DND-41 (cell line): ENCODE measurements around the gene SCMH1.

ENCODE experiments used
- ATAC-seq: fragments of 200-7000 bp; cut with Tn5 transposase; 3 replicates; pipeline ENCODE4 v1.9.1; 2021; ENCODE audit warnings: low read depth; ENCODE audit not compliant: insufficient read depth
- DNase-seq: peaks from one replicate; pipeline ENCODE4 v3.0.0-alpha.2; 2020
- H2AFZ ChIP-seq: 2 replicates; pipeline ENCODE4 v1.6.0; 2012; ENCODE audit warnings: low read depth, low read length
- H3K27ac ChIP-seq: 2 replicates; pipeline ENCODE4 v1.5.1; 2012; ENCODE audit warnings: low read length, inconsistent platforms
- H3K27me3 ChIP-seq: fragments of 200-600 bp; sonication (generic); 2 replicates; pipeline ENCODE4 v1.6.0; 2012; ENCODE audit warnings: low read length, mild to moderate bottlenecking, inconsistent platforms; ENCODE audit not compliant: insufficient read depth, poor library complexity
- H3K36me3 ChIP-seq: 2 replicates; pipeline ENCODE4 v1.5.1; 2012; ENCODE audit warnings: low read length, inconsistent platforms; ENCODE audit not compliant: insufficient read depth
- H3K4me1 ChIP-seq: 2 replicates; pipeline ENCODE4 v1.5.1; 2012; ENCODE audit warnings: mild to moderate bottlenecking, low read length; ENCODE audit not compliant: insufficient read depth
- H3K4me2 ChIP-seq: 2 replicates; pipeline ENCODE4 v1.6.0; 2012; ENCODE audit warnings: mild to moderate bottlenecking, moderate library complexity, low read length, inconsistent platforms; ENCODE audit not compliant: insufficient read depth
- H3K4me3 ChIP-seq, 2 experiments: fragments of 200-600 bp in 1 of 2; shearing (Covaris generic) in 1 of 2; 2 replicates each; pipeline ENCODE4 v1.5.1; 2012 to 2016; ENCODE audit warnings: inconsistent platforms in 2 of 2, low read length in 2 of 2, mild to moderate bottlenecking in 2 of 2, low read depth in 1 of 2, moderate library complexity in 1 of 2
- H3K79me2 ChIP-seq: 2 replicates; pipeline ENCODE4 v1.6.0; 2012; ENCODE audit warnings: low read length, inconsistent platforms; ENCODE audit not compliant: insufficient read depth
- H3K9ac ChIP-seq: 2 replicates; pipeline ENCODE4 v1.6.0; 2012; ENCODE audit warnings: low read depth, mild to moderate bottlenecking, inconsistent platforms, low read length, moderate library complexity
- H3K9me3 ChIP-seq: 2 replicates; pipeline ENCODE4 v1.5.1; 2012; ENCODE audit warnings: low read length, moderate library complexity, mild to moderate bottlenecking, inconsistent platforms; ENCODE audit not compliant: insufficient read depth, severe bottlenecking
- H4K20me1 ChIP-seq: 2 replicates; pipeline ENCODE4 v1.6.0; 2012; ENCODE audit warnings: low read length; ENCODE audit not compliant: insufficient read depth
- EZH2 ChIP-seq: IDR thresholded peaks from 3 replicates; pipeline ENCODE4 v1.6.1; 2012; ENCODE audit warnings: borderline replicate concordance, low read depth, mild to moderate bottlenecking, moderate library complexity, low read length, inconsistent platforms; ENCODE audit not compliant: severe bottlenecking
- TF ChIP-seq, protein P1 (sequence below): IDR thresholded peaks from 2 replicates; pipeline ENCODE4 v1.5.1; 2012; ENCODE audit warnings: borderline replicate concordance, low read length, moderate library complexity, mild to moderate bottlenecking; ENCODE audit not compliant: poor library complexity, severe bottlenecking; ENCODE audit errors: extremely low read depth

The SCMH1 gene

DNA sequence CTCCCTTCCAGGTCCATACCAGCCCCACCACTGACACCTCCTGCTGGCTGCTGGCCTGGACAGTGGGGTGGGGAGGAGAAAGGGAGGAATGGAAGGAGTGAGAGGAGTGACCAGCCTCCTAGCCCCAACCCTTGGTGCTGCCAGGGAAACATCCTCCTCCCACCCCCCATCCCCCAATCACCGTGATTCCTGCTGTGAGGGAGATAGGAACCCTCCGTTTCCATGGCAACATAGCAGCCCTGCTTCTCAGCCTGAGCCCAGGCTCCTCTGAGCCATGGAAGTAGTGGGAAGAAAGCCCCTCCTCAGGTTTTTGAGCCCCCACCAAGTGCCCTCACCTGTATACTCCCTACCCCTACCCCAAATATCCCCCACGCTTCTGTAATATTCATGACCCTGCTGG lies 44.4 kb upstream of the SCMH1 start:
- Histone ChIP-seq H2AFZ (no peak overlapping the region), H3K27ac (no peak overlapping the region), H3K36me3 (no peaks in the 10 kb centered on the region), H3K27me3 (peaks cover 53% of the 10 kb centered on the region), H4K20me1 (no peaks in the 10 kb centered on the region), H3K79me2 (no peaks in the 10 kb centered on the region), H3K9me3 (no peaks in the 10 kb centered on the region), H3K4me3 (no peak overlapping the region), H3K9ac (no peak overlapping the region), H3K4me1 (no peaks in the 10 kb centered on the region), H3K4me2 (no peak overlapping the region)
- ATAC-seq, result no peak
- TF ChIP-seq, protein P1, sequence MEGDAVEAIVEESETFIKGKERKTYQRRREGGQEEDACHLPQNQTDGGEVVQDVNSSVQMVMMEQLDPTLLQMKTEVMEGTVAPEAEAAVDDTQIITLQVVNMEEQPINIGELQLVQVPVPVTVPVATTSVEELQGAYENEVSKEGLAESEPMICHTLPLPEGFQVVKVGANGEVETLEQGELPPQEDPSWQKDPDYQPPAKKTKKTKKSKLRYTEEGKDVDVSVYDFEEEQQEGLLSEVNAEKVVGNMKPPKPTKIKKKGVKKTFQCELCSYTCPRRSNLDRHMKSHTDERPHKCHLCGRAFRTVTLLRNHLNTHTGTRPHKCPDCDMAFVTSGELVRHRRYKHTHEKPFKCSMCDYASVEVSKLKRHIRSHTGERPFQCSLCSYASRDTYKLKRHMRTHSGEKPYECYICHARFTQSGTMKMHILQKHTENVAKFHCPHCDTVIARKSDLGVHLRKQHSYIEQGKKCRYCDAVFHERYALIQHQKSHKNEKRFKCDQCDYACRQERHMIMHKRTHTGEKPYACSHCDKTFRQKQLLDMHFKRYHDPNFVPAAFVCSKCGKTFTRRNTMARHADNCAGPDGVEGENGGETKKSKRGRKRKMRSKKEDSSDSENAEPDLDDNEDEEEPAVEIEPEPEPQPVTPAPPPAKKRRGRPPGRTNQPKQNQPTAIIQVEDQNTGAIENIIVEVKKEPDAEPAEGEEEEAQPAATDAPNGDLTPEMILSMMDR, result no peak
- TF ChIP-seq EZH2, result no peak
- no peak for DNase-seq

DNA sequence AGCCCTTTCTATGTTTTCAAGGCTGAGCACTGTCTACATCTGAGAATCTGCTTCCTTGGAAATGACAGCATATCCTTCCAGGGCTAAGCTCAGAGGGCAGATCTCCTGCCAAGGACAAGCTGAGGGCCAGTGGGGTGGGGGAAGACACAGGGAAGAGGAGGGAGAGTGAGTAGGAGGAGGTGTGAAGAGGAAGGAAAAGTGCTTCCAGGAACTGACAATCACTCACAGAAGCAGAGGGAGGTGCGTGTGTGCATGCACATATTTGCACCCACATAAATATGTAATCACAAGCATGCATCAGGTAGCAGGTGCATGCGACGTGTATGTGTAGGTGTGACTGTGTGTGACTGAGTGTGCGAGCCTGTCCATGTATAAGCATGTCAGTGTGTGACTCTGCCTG lies 43.7 kb upstream of the SCMH1 start:
- Histone ChIP-seq H3K9ac (no peak overlapping the region), H3K4me2 (no peak overlapping the region), H3K9me3 (no peaks in the 10 kb centered on the region), H4K20me1 (no peaks in the 10 kb centered on the region), H3K36me3 (no peaks in the 10 kb centered on the region), H3K79me2 (no peaks in the 10 kb centered on the region), H3K27ac (no peak overlapping the region), H3K27me3 (peaks cover 54% of the 10 kb centered on the region), H2AFZ (no peak overlapping the region), H3K4me1 (no peaks in the 10 kb centered on the region), H3K4me3 (no peak overlapping the region)
- no peak for TF ChIP-seq EZH2
- TF ChIP-seq, protein P1, result no peak
- no peak for ATAC-seq
- DNase-seq, result no peak

DNA sequence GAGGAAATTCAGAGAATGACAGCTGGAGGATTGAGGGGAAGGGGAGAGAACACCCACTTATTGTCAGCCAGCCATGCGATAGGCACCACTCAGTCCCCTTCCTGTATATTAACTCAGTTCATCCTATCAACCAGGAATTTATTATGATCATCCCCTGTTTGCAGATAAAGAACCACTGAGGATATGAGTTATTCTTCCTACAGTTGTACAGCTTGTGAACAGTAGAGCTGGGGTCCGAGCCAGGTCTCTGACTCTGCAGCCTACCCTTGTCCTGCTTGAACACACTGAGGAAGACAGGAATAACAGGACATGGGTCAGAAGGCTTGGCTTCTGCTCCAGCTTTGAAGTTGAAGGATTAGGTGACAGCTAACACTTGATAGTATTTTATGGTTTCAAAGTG lies 42.0 kb upstream of the SCMH1 start:
- H4K20me1 ChIP-seq, result no peaks in the 10 kb centered on the region; the same call in 1 of the 2 replicates
- H3K9ac ChIP-seq, result no peak overlapping the region
- no peaks in the 10 kb centered on the region for H3K4me1 ChIP-seq
- no peaks in the 10 kb centered on the region for H3K36me3 ChIP-seq
- no peak overlapping the region for H3K4me2 ChIP-seq
- no peak overlapping the region for H3K27ac ChIP-seq
- no peaks in the 10 kb centered on the region for H3K79me2 ChIP-seq
- H2AFZ ChIP-seq, result no peak overlapping the region
- TF ChIP-seq EZH2, result no peak
- TF ChIP-seq, protein P1, result no peak
- H3K4me3 ChIP-seq, result no peak overlapping the region
- DNase-seq (no peak), ATAC-seq (no peak)
- no peaks in the 10 kb centered on the region for H3K9me3 ChIP-seq
- peaks cover 40% of the 10 kb centered on the region for H3K27me3 ChIP-seq
